GM23338 (cell line): ENCODE data around the gene ZNF280C. TPM values are rescaled to one million over a fixed set of nuclear protein-coding genes. Genes with fewer than 3 reads are reported as not detected.

Experiments
- ATAC-seq: fragments of 200-7000 bp; cut with Tn5 transposase; 3 replicates; pipeline ENCODE4 v1.9.1; 2020
- DNase-seq: peaks from one replicate; pipeline ENCODE4 v3.0.0-alpha.2; 2015; ENCODE audit warnings: low spot score
- H2AFZ ChIP-seq: fragments of 200-600 bp; sonication (generic); 2 replicates; pipeline ENCODE4 v1.8.0; 2016; ENCODE audit warnings: antibody characterized with exemption, mild to moderate bottlenecking, moderate library complexity
- H3F3A ChIP-seq: fragments of 200-600 bp; sonication (generic); replicated peaks from 2 replicates; pipeline ENCODE4 v1.8.0; 2017; ENCODE audit warnings: antibody characterized with exemption, mixed run types, low read depth
- H3K27ac ChIP-seq: fragments of 200-600 bp; sonication (generic); 2 replicates; pipeline ENCODE4 v1.6.1; 2016; ENCODE audit warnings: low read depth
- H3K27me3 ChIP-seq: fragments of 200-600 bp; sonication (generic); 2 replicates; pipeline ENCODE4 v1.8.0; 2016; ENCODE audit warnings: mild to moderate bottlenecking, mixed run types, moderate library complexity; ENCODE audit not compliant: insufficient read depth
- H3K36me3 ChIP-seq: fragments of 200-600 bp; sonication (generic); 2 replicates; pipeline ENCODE4 v1.8.0; 2016; ENCODE audit warnings: mild to moderate bottlenecking; ENCODE audit not compliant: insufficient read depth
- H3K4me1 ChIP-seq: fragments of 200-600 bp; sonication (generic); 2 replicates; pipeline ENCODE4 v1.8.0; 2016; ENCODE audit warnings: mild to moderate bottlenecking, moderate library complexity; ENCODE audit not compliant: insufficient read depth
- H3K4me2 ChIP-seq: fragments of 200-600 bp; sonication (generic); 2 replicates; pipeline ENCODE4 v1.7.1; 2017; ENCODE audit warnings: mixed run types
- H3K4me3 ChIP-seq: fragments of 200-600 bp; sonication (generic); 2 replicates; pipeline ENCODE4 v1.6.1; 2016; ENCODE audit warnings: mixed run types
- H3K79me2 ChIP-seq: fragments of 200-600 bp; sonication (generic); replicated peaks from 2 replicates; pipeline ENCODE4 v1.8.0; 2017; ENCODE audit warnings: mild to moderate bottlenecking; ENCODE audit not compliant: insufficient read depth
- H3K9me2 ChIP-seq: fragments of 200-600 bp; sonication (generic); 2 replicates; pipeline ENCODE4 v1.8.0; 2017; ENCODE audit not compliant: insufficient read depth
- H4K20me1 ChIP-seq: fragments of 200-600 bp; sonication (generic); replicated peaks from 2 replicates; pipeline ENCODE4 v1.8.0; 2017; ENCODE audit warnings: mild to moderate bottlenecking; ENCODE audit not compliant: insufficient read depth
- H3K27ac Mint-ChIP-seq: 2 replicates; pipeline ENCODE4 v1.8.0; 2020; ENCODE audit warnings: inconsistent platforms, mild to moderate bottlenecking, moderate library complexity, mixed read lengths
- H3K27me3 Mint-ChIP-seq: 3 replicates; pipeline ENCODE4 v1.8.0; 2022; ENCODE audit warnings: low read depth, mild to moderate bottlenecking, moderate library complexity, mixed read lengths, inconsistent platforms; ENCODE audit not compliant: insufficient read depth, poor library complexity
- H3K36me3 Mint-ChIP-seq: 3 replicates; pipeline ENCODE4 v1.8.0; 2021; ENCODE audit warnings: low read depth, mild to moderate bottlenecking, inconsistent platforms, moderate library complexity, mixed read lengths
- H3K4me1 Mint-ChIP-seq: 3 replicates; pipeline ENCODE4 v1.8.0; 2020; ENCODE audit warnings: mild to moderate bottlenecking, inconsistent platforms, mixed read lengths
- H3K4me3 Mint-ChIP-seq: 3 replicates; pipeline ENCODE4 v1.8.0; 2021; ENCODE audit warnings: moderate library complexity, mild to moderate bottlenecking, inconsistent platforms, mixed read lengths
- H3K9me3 Mint-ChIP-seq: 3 replicates; pipeline ENCODE4 v1.8.0; 2020; ENCODE audit warnings: moderate library complexity, mild to moderate bottlenecking, inconsistent platforms, mixed read lengths
- ETS1 ChIP-seq: IDR thresholded peaks from 2 replicates; pipeline ENCODE4 v1.6.1; 2016; ENCODE audit warnings: antibody characterized with exemption
- EZH2phosphoT487 ChIP-seq: fragments of 200-600 bp; sonication (generic); IDR thresholded peaks from one replicate; pipeline ENCODE4 v1.8.1; 2018; ENCODE audit warnings: antibody characterized with exemption; ENCODE audit not compliant: unreplicated experiment
- JUNB ChIP-seq: IDR thresholded peaks from one replicate; pipeline ENCODE4 v1.6.1; 2016; ENCODE audit warnings: antibody characterized with exemption; ENCODE audit not compliant: unreplicated experiment
- STAT1 ChIP-seq: IDR thresholded peaks from one replicate; pipeline ENCODE4 v1.6.1; 2016; ENCODE audit warnings: antibody characterized with exemption; ENCODE audit not compliant: unreplicated experiment
- ZNF114 ChIP-seq: fragments of 250-450 bp; sonication (Bioruptor Pico); IDR thresholded peaks from 2 replicates; pipeline ENCODE4 v1.5.0; 2020; ENCODE audit warnings: mild to moderate bottlenecking, moderate library complexity
- ZNF331 ChIP-seq: fragments of 250-450 bp; sonication (Bioruptor Pico); IDR thresholded peaks from 2 replicates; pipeline ENCODE4 v1.5.0; 2020; ENCODE audit warnings: low read depth, mild to moderate bottlenecking, moderate library complexity
- polyA plus RNA-seq: library from polyadenylated mRNA; unstranded; fragments of >200 nt; fragmentation: Nextera tagmentation; extraction: Ambion mirVana; gene quantifications from 2 replicates; pipeline ENCODE4 v1.2.1, GENCODE V29; 2016
- total RNA-seq: library from RNA; depleted of rRNA; stranded (reverse); fragments of >200 nt; shearing (Covaris generic); gene quantifications from 2 replicates; pipeline ENCODE4 v1.2.3, GENCODE V29; 2014
- TF ChIP-seq, protein P1 (sequence below), 2 experiments: fragments of 200-600 bp in 1 of 2; sonication (generic) in 1 of 2; conservative IDR thresholded peaks; 2 replicates each; pipeline versions ENCODE4 v1.5.1 to v1.6.1; 2016 to 2017; ENCODE audit warnings: antibody characterized with exemption in 2 of 2, low read depth in 2 of 2, mild to moderate bottlenecking in 2 of 2, moderate library complexity in 1 of 2
- TF ChIP-seq, protein P2 (sequence below): IDR thresholded peaks from one replicate; pipeline ENCODE4 v1.6.1; 2018; ENCODE audit warnings: antibody characterized with exemption; ENCODE audit not compliant: unreplicated experiment
- TF ChIP-seq, protein P3 (sequence below): fragments of 250-450 bp; sonication (Bioruptor Pico); IDR thresholded peaks from 2 replicates; pipeline ENCODE4 v1.5.0; 2020; ENCODE audit warnings: mild to moderate bottlenecking, moderate library complexity

Gene ZNF280C
- total and polyA plus RNA-seq, 2 experiments from 2014 or later, result 7.9 to 14.4 TPM

GRCh38 chrX:130184857-130185256, 83.8 kb downstream of the ZNF280C start:
- H3K9me2 ChIP-seq, result no peaks in the 10 kb centered on the region
- no peaks in the 10 kb centered on the region; the same call in 2 of the 3 replicates for H3K4me1 Mint-ChIP-seq
- no peak overlapping the region for H3K4me3 ChIP-seq
- H3K4me2 ChIP-seq, result no peak overlapping the region
- no peaks in the 10 kb centered on the region for H3K79me2 ChIP-seq
- H3K36me3 ChIP-seq, result no peaks in the 10 kb centered on the region
- DNase-seq (no peak), ATAC-seq (no peak)
- no peaks in the 10 kb centered on the region for H4K20me1 ChIP-seq
- peaks cover 6% of the 10 kb centered on the region for H3K27me3 Mint-ChIP-seq
- H3K4me1 ChIP-seq, result no peaks in the 10 kb centered on the region
- H3K27me3 ChIP-seq, result no peaks in the 10 kb centered on the region
- TF ChIP-seq, protein P1, sequence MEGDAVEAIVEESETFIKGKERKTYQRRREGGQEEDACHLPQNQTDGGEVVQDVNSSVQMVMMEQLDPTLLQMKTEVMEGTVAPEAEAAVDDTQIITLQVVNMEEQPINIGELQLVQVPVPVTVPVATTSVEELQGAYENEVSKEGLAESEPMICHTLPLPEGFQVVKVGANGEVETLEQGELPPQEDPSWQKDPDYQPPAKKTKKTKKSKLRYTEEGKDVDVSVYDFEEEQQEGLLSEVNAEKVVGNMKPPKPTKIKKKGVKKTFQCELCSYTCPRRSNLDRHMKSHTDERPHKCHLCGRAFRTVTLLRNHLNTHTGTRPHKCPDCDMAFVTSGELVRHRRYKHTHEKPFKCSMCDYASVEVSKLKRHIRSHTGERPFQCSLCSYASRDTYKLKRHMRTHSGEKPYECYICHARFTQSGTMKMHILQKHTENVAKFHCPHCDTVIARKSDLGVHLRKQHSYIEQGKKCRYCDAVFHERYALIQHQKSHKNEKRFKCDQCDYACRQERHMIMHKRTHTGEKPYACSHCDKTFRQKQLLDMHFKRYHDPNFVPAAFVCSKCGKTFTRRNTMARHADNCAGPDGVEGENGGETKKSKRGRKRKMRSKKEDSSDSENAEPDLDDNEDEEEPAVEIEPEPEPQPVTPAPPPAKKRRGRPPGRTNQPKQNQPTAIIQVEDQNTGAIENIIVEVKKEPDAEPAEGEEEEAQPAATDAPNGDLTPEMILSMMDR (conservative IDR thresholded peaks at IDR 0.05; ENCODE audit: low read depth in 2 of 2), result no peak
- TF ChIP-seq ETS1, result no peak
- TF ChIP-seq EZH2phosphoT487, result no peak
- TF ChIP-seq, protein P2, sequence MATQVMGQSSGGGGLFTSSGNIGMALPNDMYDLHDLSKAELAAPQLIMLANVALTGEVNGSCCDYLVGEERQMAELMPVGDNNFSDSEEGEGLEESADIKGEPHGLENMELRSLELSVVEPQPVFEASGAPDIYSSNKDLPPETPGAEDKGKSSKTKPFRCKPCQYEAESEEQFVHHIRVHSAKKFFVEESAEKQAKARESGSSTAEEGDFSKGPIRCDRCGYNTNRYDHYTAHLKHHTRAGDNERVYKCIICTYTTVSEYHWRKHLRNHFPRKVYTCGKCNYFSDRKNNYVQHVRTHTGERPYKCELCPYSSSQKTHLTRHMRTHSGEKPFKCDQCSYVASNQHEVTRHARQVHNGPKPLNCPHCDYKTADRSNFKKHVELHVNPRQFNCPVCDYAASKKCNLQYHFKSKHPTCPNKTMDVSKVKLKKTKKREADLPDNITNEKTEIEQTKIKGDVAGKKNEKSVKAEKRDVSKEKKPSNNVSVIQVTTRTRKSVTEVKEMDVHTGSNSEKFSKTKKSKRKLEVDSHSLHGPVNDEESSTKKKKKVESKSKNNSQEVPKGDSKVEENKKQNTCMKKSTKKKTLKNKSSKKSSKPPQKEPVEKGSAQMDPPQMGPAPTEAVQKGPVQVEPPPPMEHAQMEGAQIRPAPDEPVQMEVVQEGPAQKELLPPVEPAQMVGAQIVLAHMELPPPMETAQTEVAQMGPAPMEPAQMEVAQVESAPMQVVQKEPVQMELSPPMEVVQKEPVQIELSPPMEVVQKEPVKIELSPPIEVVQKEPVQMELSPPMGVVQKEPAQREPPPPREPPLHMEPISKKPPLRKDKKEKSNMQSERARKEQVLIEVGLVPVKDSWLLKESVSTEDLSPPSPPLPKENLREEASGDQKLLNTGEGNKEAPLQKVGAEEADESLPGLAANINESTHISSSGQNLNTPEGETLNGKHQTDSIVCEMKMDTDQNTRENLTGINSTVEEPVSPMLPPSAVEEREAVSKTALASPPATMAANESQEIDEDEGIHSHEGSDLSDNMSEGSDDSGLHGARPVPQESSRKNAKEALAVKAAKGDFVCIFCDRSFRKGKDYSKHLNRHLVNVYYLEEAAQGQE, result no peak
- TF ChIP-seq, protein P3, sequence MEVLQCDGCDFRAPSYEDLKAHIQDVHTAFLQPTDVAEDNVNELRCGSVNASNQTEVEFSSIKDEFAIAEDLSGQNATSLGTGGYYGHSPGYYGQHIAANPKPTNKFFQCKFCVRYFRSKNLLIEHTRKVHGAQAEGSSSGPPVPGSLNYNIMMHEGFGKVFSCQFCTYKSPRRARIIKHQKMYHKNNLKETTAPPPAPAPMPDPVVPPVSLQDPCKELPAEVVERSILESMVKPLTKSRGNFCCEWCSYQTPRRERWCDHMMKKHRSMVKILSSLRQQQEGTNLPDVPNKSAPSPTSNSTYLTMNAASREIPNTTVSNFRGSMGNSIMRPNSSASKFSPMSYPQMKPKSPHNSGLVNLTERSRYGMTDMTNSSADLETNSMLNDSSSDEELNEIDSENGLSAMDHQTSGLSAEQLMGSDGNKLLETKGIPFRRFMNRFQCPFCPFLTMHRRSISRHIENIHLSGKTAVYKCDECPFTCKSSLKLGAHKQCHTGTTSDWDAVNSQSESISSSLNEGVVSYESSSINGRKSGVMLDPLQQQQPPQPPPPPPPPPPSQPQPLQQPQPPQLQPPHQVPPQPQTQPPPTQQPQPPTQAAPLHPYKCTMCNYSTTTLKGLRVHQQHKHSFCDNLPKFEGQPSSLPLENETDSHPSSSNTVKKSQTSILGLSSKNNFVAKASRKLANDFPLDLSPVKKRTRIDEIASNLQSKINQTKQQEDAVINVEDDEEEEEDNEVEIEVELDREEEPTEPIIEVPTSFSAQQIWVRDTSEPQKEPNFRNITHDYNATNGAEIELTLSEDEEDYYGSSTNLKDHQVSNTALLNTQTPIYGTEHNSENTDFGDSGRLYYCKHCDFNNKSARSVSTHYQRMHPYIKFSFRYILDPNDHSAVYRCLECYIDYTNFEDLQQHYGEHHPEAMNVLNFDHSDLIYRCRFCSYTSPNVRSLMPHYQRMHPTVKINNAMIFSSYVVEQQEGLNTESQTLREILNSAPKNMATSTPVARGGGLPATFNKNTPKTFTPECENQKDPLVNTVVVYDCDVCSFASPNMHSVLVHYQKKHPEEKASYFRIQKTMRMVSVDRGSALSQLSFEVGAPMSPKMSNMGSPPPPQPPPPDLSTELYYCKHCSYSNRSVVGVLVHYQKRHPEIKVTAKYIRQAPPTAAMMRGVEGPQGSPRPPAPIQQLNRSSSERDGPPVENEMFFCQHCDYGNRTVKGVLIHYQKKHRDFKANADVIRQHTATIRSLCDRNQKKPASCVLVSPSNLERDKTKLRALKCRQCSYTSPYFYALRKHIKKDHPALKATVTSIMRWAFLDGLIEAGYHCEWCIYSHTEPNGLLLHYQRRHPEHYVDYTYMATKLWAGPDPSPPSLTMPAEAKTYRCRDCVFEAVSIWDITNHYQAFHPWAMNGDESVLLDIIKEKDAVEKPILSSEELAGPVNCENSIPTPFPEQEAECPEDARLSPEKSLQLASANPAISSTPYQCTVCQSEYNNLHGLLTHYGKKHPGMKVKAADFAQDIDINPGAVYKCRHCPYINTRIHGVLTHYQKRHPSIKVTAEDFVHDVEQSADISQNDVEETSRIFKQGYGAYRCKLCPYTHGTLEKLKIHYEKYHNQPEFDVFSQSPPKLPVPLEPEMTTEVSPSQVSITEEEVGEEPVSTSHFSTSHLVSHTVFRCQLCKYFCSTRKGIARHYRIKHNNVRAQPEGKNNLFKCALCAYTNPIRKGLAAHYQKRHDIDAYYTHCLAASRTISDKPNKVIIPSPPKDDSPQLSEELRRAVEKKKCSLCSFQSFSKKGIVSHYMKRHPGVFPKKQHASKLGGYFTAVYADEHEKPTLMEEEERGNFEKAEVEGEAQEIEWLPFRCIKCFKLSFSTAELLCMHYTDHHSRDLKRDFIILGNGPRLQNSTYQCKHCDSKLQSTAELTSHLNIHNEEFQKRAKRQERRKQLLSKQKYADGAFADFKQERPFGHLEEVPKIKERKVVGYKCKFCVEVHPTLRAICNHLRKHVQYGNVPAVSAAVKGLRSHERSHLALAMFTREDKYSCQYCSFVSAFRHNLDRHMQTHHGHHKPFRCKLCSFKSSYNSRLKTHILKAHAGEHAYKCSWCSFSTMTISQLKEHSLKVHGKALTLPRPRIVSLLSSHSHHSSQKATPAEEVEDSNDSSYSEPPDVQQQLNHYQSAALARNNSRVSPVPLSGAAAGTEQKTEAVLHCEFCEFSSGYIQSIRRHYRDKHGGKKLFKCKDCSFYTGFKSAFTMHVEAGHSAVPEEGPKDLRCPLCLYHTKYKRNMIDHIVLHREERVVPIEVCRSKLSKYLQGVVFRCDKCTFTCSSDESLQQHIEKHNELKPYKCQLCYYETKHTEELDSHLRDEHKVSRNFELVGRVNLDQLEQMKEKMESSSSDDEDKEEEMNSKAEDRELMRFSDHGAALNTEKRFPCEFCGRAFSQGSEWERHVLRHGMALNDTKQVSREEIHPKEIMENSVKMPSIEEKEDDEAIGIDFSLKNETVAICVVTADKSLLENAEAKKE (CRISPR knock-in tag), result no peak
- no peak for TF ChIP-seq JUNB
- TF ChIP-seq ZNF114 (CRISPR knock-in tag), result no peak
- no peak for TF ChIP-seq STAT1
- no peak for TF ChIP-seq ZNF331 (CRISPR knock-in tag)
- H3K27ac ChIP-seq, result no peak overlapping the region
- no peaks in the 10 kb centered on the region for H3K9me3 Mint-ChIP-seq
- no peak overlapping the region for H3K4me3 Mint-ChIP-seq
- H3K36me3 Mint-ChIP-seq, result no peaks in the 10 kb centered on the region
- no peak overlapping the region for H3K27ac Mint-ChIP-seq
- no peaks in the 10 kb centered on the region for H3F3A ChIP-seq
- no peak overlapping the region for H2AFZ ChIP-seq
